GM19463 (cell line): ENCODE results near the gene ADAM10.
"Not testable (repeated sequence)": the region's sequence is repeated elsewhere in the genome, so short reads cannot be mapped to it uniquely, and the experiment has no call there.

Experiments used
- ATAC-seq: cut with Tn5 transposase; IDR thresholded peaks from one replicate; pipeline ENCODE4 v1.9.1; 2021; ENCODE audit warnings: mild to moderate bottlenecking, moderate library complexity; ENCODE audit not compliant: unreplicated experiment

The ADAM10 gene

GRCh38 chr15:58677426-58677825, 72.1 kb downstream of the ADAM10 start:
- ATAC-seq, result no peak

- no peak for ATAC-seq
Observed at GRCh38 chr15:58676766-58677165, 72.7 kb downstream of the ADAM10 start.

- no peak for ATAC-seq
Observed at GRCh38 chr15:58671186-58671585, 78.3 kb downstream of the ADAM10 start.

- no peak for ATAC-seq
Observed at GRCh38 chr15:58669108-58669507, 80.4 kb downstream of the ADAM10 start.

GRCh38 chr15:58666957-58667356, 82.5 kb downstream of the ADAM10 start:
- ATAC-seq, result no peak

GRCh38 chr15:58665672-58666071, 83.8 kb downstream of the ADAM10 start:
- ATAC-seq, result no peak

- ATAC-seq, result no peak
Observed at GRCh38 chr15:58650102-58650501, 99.4 kb downstream of the ADAM10 start.

- ATAC-seq, result no peak
Observed at GRCh38 chr15:58649175-58649574, 100.3 kb downstream of the ADAM10 start.

GRCh38 chr15:58643996-58644395, 105.5 kb downstream of the ADAM10 start:
- no peak for ATAC-seq

GRCh38 chr15:58641660-58642059, 107.8 kb downstream of the ADAM10 start:
- no peak for ATAC-seq

GRCh38 chr15:58639992-58640391, 109.5 kb downstream of the ADAM10 start:
- no peak for ATAC-seq

GRCh38 chr15:58639002-58639756, 110.3 kb downstream of the ADAM10 start:
- no peak for ATAC-seq

- ATAC-seq, result no peak
Observed at GRCh38 chr15:58632789-58633188, 116.7 kb downstream of the ADAM10 start.

- no peak for ATAC-seq
Observed at GRCh38 chr15:58631319-58631718, 118.2 kb downstream of the ADAM10 start.

GRCh38 chr15:58629625-58630024, 119.9 kb downstream of the ADAM10 start:
- ATAC-seq, result no peak

GRCh38 chr15:58628206-58628947, 121.1 kb downstream of the ADAM10 start:
- ATAC-seq, result no peak

GRCh38 chr15:58627701-58628100, 121.8 kb downstream of the ADAM10 start:
- ATAC-seq, result no peak

GRCh38 chr15:58627046-58627445, 122.5 kb downstream of the ADAM10 start:
- ATAC-seq, result no peak

- ATAC-seq, result no peak
Observed at GRCh38 chr15:58626378-58626777, 123.1 kb downstream of the ADAM10 start.

GRCh38 chr15:58622877-58623276, 126.6 kb downstream of the ADAM10 start:
- ATAC-seq, result no peak

- not testable (repeated sequence) for ATAC-seq
Observed at GRCh38 chr15:58620268-58620667, 129.2 kb downstream of the ADAM10 start.

GRCh38 chr15:58616171-58616570, 133.3 kb downstream of the ADAM10 start:
- no peak for ATAC-seq
